ENCODE results near the gene PAPPA2.

The PAPPA2 gene

DNA sequence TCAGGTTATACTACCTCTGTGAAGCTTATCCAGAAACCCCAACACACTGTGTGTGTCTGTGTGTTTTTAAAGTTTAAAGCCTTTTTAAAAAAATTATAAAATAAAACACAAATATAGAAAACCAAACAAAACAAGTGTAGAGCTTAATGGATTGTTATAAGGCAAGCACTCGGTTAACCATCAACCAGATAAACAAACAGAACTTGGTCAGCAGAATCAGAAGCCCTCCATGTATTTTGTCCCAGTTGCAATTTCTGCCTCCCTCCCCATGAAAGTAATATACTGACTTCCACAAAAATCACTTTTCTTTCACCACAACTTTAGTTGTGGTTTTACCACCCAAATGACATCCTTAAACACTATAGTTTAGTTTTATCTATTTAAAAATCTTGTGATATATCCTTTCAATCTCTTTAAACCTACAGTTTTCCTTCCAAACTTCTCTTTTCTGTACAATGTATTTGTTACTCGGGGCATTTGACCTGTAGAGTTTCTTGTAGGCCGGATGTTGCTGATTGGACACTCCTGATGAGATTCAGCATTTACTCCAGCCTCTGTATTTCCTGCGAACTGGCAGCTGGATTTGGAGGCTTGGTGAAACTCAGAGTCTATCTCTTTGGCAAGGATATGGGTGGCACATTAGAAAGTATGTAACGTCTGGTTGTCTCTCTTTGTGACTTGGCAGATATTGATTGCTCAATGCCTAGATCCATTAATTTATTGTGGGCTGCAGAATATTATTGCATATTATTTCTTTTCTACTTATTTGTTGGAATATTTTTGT, 8.6 kb downstream of the PAPPA2 start:
- TF ChIP-seq, protein P1, sequence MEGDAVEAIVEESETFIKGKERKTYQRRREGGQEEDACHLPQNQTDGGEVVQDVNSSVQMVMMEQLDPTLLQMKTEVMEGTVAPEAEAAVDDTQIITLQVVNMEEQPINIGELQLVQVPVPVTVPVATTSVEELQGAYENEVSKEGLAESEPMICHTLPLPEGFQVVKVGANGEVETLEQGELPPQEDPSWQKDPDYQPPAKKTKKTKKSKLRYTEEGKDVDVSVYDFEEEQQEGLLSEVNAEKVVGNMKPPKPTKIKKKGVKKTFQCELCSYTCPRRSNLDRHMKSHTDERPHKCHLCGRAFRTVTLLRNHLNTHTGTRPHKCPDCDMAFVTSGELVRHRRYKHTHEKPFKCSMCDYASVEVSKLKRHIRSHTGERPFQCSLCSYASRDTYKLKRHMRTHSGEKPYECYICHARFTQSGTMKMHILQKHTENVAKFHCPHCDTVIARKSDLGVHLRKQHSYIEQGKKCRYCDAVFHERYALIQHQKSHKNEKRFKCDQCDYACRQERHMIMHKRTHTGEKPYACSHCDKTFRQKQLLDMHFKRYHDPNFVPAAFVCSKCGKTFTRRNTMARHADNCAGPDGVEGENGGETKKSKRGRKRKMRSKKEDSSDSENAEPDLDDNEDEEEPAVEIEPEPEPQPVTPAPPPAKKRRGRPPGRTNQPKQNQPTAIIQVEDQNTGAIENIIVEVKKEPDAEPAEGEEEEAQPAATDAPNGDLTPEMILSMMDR (IDR thresholded peaks at IDR 0.05; ENCODE audit: low read depth, low read length) = no peak
- no peaks in the 10 kb centered on the region for H3K36me3 ChIP-seq
- DNase-seq = no peak
- no peaks in the 10 kb centered on the region for H3K9me3 ChIP-seq (ENCODE audit: severe bottlenecking)
- no peak overlapping the region for H3K27ac ChIP-seq
- no peak overlapping the region for H3K4me3 ChIP-seq (ENCODE audit: low read depth, low read length)
- H3K27me3 ChIP-seq (ENCODE audit: insufficient read depth, low read depth, severe bottlenecking) = no peaks in the 10 kb centered on the region

DNA sequence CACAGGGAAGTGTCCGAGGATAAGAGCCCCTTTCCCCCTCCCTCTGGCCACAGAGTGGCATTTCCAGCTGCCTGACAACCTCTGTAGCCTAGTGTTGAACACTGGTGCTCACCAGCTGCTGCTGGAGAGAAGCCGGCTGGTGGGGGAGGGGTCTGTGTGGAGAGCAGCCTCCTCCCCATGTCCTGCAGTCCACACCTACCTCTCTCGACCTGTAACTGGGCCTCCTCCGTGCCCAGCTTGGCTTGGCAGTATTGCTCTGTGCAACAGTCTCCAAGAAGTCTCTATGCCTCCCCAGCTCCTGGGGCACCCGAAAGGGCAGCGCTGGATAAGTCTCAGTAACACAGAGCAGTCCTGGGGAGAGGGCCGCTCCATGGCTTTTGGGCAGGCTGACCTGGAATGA, 17.0 kb downstream of the PAPPA2 start:
- H3K9me3 ChIP-seq (ENCODE audit: severe bottlenecking) = no peaks in the 10 kb centered on the region
- no peaks in the 10 kb centered on the region for H3K36me3 ChIP-seq
- no peak overlapping the region for H3K4me3 ChIP-seq (ENCODE audit: low read depth, low read length)
- H3K27me3 ChIP-seq (ENCODE audit: insufficient read depth, low read depth, severe bottlenecking) = no peaks in the 10 kb centered on the region
- TF ChIP-seq, protein P1 (IDR thresholded peaks at IDR 0.05; ENCODE audit: low read depth, low read length) = no peak
- no peak for DNase-seq
- no peak overlapping the region for H3K27ac ChIP-seq

DNA sequence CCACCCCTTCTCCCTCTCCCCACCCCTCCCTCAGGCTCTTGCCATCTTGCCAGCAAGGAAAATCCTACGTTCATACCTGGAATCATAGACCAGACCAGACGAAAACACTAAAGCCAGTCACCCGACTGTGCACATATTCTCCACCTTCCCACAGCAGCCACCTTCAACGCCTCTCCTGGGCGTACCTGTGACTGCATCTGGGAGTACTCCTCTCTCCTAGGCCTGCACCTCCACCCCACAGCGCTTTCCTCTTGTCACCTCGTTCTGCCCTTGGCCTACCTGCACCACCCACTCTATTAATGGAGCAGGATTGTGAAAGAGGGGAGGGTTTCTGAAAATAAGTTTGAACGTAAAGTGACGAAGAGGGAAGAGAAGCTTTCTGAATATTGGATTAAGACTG, 17.8 kb downstream of the PAPPA2 start:
- DNase-seq = no peak
- H3K27ac ChIP-seq = no peak overlapping the region
- H3K27me3 ChIP-seq (ENCODE audit: insufficient read depth, low read depth, severe bottlenecking) = no peaks in the 10 kb centered on the region
- H3K36me3 ChIP-seq = no peaks in the 10 kb centered on the region
- H3K9me3 ChIP-seq (ENCODE audit: severe bottlenecking) = no peaks in the 10 kb centered on the region
- H3K4me3 ChIP-seq (ENCODE audit: low read depth, low read length) = no peak overlapping the region
- TF ChIP-seq, protein P1 (IDR thresholded peaks at IDR 0.05; ENCODE audit: low read depth, low read length) = no peak

DNA sequence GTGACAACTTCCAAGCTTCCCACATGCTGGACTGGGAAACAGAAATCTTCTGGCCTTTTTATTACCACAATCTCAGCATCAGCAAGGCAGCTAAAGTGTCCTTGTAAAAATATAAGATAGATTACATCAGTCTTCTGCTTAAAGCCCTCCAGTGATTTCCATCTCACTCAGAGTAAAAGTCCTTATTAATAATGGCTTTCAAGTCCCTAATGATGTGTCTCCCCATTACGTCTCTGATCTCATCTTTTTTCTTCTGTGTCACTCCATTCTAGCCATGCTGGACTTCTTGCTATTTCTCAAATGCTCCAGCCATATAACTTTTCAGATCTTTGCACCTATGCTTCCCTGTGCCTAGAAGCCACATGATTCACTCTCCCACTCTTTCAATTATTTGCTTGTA, 22.1 kb downstream of the PAPPA2 start:
- Histone ChIP-seq H3K4me3 (ENCODE audit: low read depth, low read length) (no peak overlapping the region), H3K27me3 (ENCODE audit: insufficient read depth, low read depth, severe bottlenecking) (no peaks in the 10 kb centered on the region), H3K27ac (no peak overlapping the region), H3K9me3 (ENCODE audit: severe bottlenecking) (no peaks in the 10 kb centered on the region), H3K36me3 (no peaks in the 10 kb centered on the region)
- TF ChIP-seq, protein P1 (IDR thresholded peaks at IDR 0.05; ENCODE audit: low read depth, low read length) = no peak
- no peak for DNase-seq

DNA sequence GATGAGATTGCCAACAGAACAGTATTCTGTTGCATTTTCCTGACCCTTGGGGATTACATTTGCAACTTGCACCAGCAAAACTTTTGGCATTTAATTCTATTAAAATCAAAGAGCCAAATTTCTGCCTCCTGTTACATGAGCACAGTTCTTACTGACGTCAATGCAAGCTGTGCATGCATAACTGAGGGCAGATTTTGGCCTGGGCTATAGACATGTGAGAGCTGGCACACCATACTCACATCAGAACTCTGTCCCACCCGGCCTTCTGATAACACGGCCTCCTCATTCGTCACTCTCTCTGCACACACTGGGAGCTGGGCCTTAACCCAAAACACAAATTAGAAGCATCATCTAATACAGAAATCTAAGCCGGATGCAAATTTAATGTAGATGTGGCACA, 31.5 kb downstream of the PAPPA2 start:
- H3K4me3 ChIP-seq (ENCODE audit: low read depth, low read length) = no peak overlapping the region
- H3K36me3 ChIP-seq = no peaks in the 10 kb centered on the region
- TF ChIP-seq, protein P1 (IDR thresholded peaks at IDR 0.05; ENCODE audit: low read depth, low read length) = no peak
- no peaks in the 10 kb centered on the region for H3K9me3 ChIP-seq (ENCODE audit: severe bottlenecking)
- no peaks in the 10 kb centered on the region for H3K27me3 ChIP-seq (ENCODE audit: insufficient read depth, low read depth, severe bottlenecking)
- no peak for DNase-seq
- no peak overlapping the region for H3K27ac ChIP-seq

DNA sequence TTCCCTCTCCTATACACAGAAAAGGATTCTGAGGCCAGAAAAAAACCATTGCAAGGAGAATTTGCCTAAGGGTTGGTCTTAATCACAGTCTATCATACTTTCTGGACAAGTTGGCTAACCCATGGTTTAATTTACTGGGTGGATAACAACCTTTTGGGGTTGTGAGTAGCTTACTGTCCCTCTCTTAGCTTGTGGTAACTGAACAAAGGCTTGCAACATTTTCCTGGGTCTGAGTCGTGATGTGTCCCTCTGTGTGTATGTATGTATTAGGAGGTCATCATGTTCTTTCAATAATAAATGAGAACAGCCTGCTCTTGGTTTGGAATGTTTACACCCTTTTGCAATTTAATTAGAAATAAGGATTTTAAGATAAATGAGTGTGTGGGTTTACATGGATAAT, 36.7 kb downstream of the PAPPA2 start:
- no peak for DNase-seq
- Histone ChIP-seq H3K36me3 (no peaks in the 10 kb centered on the region), H3K27me3 (ENCODE audit: insufficient read depth, low read depth, severe bottlenecking) (no peaks in the 10 kb centered on the region), H3K9me3 (ENCODE audit: severe bottlenecking) (no peaks in the 10 kb centered on the region), H3K27ac (no peak overlapping the region), H3K4me3 (ENCODE audit: low read depth, low read length) (no peak overlapping the region)
- TF ChIP-seq, protein P1 (IDR thresholded peaks at IDR 0.05; ENCODE audit: low read depth, low read length) = no peak

All from WERI-Rb-1 (cell line).